ENCODE data around the gene DHRSX. TPM values are rescaled to one million over a fixed set of nuclear protein-coding genes. Genes with fewer than 3 reads are reported as not detected.
"Not testable (repeated sequence)": the region's sequence is repeated elsewhere in the genome, so short reads cannot be mapped to it uniquely, and the experiment has no call there.

The DHRSX gene
- total RNA-seq, 8 experiments from 2014 or later, result 8.4 to 19.7 (median 13.6) TPM

- WGBS, 10 experiments, result 58 to 100% (median 82%) methylated on average over 1 to 16 of the region's 20 CpGs; no CpG with 5 or more reads in 2 of the 10 experiments
- in situ Hi-C loops (cut with MboI; ENCODE audit: low pct_unique_long_range_greater_than_20kb in 2 of 9, low sequenced_read_pairs in 9 of 9, unreplicated experiment in 9 of 9), result no loop called here
- no peak overlapping the region for H3K4me3 ChIP-seq
- peaks cover 0 to 3% of the 10 kb centered on the region in 2 donors for H3K4me1 ChIP-seq (replicated peaks in 1 of 2)
- ATAC-seq (replicated peaks in 6 of 8), result peak in 3 of 8 experiments; percentile 89 to 90 (median 89)
- H3K27ac ChIP-seq, result no peak overlapping the region
Observed at GRCh38 chrX:2371026-2371711, 129.6 kb downstream of the DHRSX start.

- no peak overlapping the region for H3K27ac ChIP-seq
- H3K4me1 ChIP-seq (replicated peaks in 1 of 2), result peaks cover 0 to 3% of the 10 kb centered on the region in 2 donors
- in situ Hi-C loops (cut with MboI; ENCODE audit: low pct_unique_long_range_greater_than_20kb in 2 of 9, low sequenced_read_pairs in 9 of 9, unreplicated experiment in 9 of 9), result no loop called here
- peak overlapping the region in 1 of 5 donors; percentile 12 for H3K4me3 ChIP-seq
- ATAC-seq (replicated peaks in 6 of 8), result no peak
- WGBS, 10 experiments, result 56 to 91% (median 86%) methylated on average over 2 to 6 of the region's 8 CpGs; no CpG with 5 or more reads in 3 of the 10 experiments
Observed at GRCh38 chrX:2370456-2370855, 130.3 kb downstream of the DHRSX start.

GRCh38 chrX:2369206-2369605 lies 131.6 kb downstream of the DHRSX start:
- Histone ChIP-seq H3K27ac (no peak overlapping the region), H3K4me1 (replicated peaks in 1 of 2) (peaks cover 0 to 3% of the 10 kb centered on the region in 2 donors), H3K4me3 (no peak overlapping the region)
- in situ Hi-C loops (cut with MboI; ENCODE audit: low pct_unique_long_range_greater_than_20kb in 2 of 9, low sequenced_read_pairs in 9 of 9, unreplicated experiment in 9 of 9), result no loop called here
- ATAC-seq (replicated peaks in 6 of 8), result no peak
- WGBS, 10 experiments, result 80 to 100% (median 100%) methylated on average over 1 to 3 of the region's 5 CpGs; no CpG with 5 or more reads in 5 of the 10 experiments

- ATAC-seq (replicated peaks in 6 of 8), result no peak
- in situ Hi-C loops (cut with MboI; ENCODE audit: low pct_unique_long_range_greater_than_20kb in 2 of 9, low sequenced_read_pairs in 9 of 9, unreplicated experiment in 9 of 9), result no loop called here
- 80 to 100% (median 100%) methylated on average over 1 to 6 of the region's 9 CpGs; no CpG with 5 or more reads in 4 of the 10 experiments for WGBS, 10 experiments
- Histone ChIP-seq H3K4me3 (no peak overlapping the region), H3K4me1 (replicated peaks in 1 of 2) (peaks cover 3 to 7% of the 10 kb centered on the region in 2 donors), H3K27ac (no peak overlapping the region)
Observed at GRCh38 chrX:2360731-2361130, 140.0 kb downstream of the DHRSX start.

GRCh38 chrX:2359522-2359921 lies 141.3 kb downstream of the DHRSX start:
- H3K27ac ChIP-seq; H3K4me1 ChIP-seq (replicated peaks in 1 of 2); ATAC-seq (replicated peaks in 6 of 8); in situ Hi-C loops (cut with MboI; ENCODE audit: low pct_unique_long_range_greater_than_20kb in 2 of 9, low sequenced_read_pairs in 9 of 9, unreplicated experiment in 9 of 9); H3K4me3 ChIP-seq: not testable (repeated sequence)
- 65 to 100% (median 92%) methylated on average over 1 to 4 of the region's 4 CpGs; no CpG with 5 or more reads in 3 of the 10 experiments for WGBS, 10 experiments

- 19 to 100% (median 70%) methylated on average over 1 to 11 of the region's 19 CpGs; no CpG with 5 or more reads in 2 of the 10 experiments for WGBS, 10 experiments
- Histone ChIP-seq H3K4me1 (replicated peaks in 1 of 2) (peaks cover 11% of the 10 kb centered on the region in 2 donors), H3K27ac (no peak overlapping the region), H3K4me3 (no peak overlapping the region)
- in situ Hi-C loops (cut with MboI; ENCODE audit: low pct_unique_long_range_greater_than_20kb in 2 of 9, low sequenced_read_pairs in 9 of 9, unreplicated experiment in 9 of 9), result no loop called here
- ATAC-seq (replicated peaks in 6 of 8), result peak in 2 of 8 experiments; percentile 45 to 68
Observed at GRCh38 chrX:2351999-2352995, 148.5 kb downstream of the DHRSX start.

GRCh38 chrX:2351321-2351720 lies 149.5 kb downstream of the DHRSX start:
- peak in 2 of 8 experiments; percentile 53 to 65 for ATAC-seq (replicated peaks in 6 of 8)
- H3K27ac ChIP-seq, result no peak overlapping the region

GRCh38 chrX:2350703-2351102 lies 150.1 kb downstream of the DHRSX start:
- H3K4me1 ChIP-seq (replicated peaks in 1 of 2), result peaks cover 6 to 11% of the 10 kb centered on the region in 2 donors
- WGBS, 10 experiments, result 89 to 100% (median 99%) methylated on average over 1 to 4 of the region's 4 CpGs

More at GRCh38 chrX:2351321-2351720, 149.5 kb downstream of the DHRSX start:
- peaks cover 6 to 11% of the 10 kb centered on the region in 2 donors for H3K4me1 ChIP-seq (replicated peaks in 1 of 2)
- H3K4me3 ChIP-seq, result no peak overlapping the region
- in situ Hi-C loops (cut with MboI; ENCODE audit: low pct_unique_long_range_greater_than_20kb in 2 of 9, low sequenced_read_pairs in 9 of 9, unreplicated experiment in 9 of 9), result no loop called here

GRCh38 chrX:2350036-2350435 lies 150.7 kb downstream of the DHRSX start:
- WGBS, 10 experiments, result 86 to 100% (median 100%) methylated on average over 1 to 8 of the region's 9 CpGs; no CpG with 5 or more reads in 2 of the 10 experiments
- ATAC-seq (replicated peaks in 6 of 8); H3K27ac ChIP-seq; H3K4me3 ChIP-seq; in situ Hi-C loops (cut with MboI; ENCODE audit: low pct_unique_long_range_greater_than_20kb in 2 of 9, low sequenced_read_pairs in 9 of 9, unreplicated experiment in 9 of 9): not testable (repeated sequence)
- H3K4me1 ChIP-seq (replicated peaks in 1 of 2), result peaks cover 6 to 11% of the 10 kb centered on the region in 2 donors

More at GRCh38 chrX:2350703-2351102, 150.1 kb downstream of the DHRSX start:
- H3K4me3 ChIP-seq; ATAC-seq (replicated peaks in 6 of 8); in situ Hi-C loops (cut with MboI; ENCODE audit: low pct_unique_long_range_greater_than_20kb in 2 of 9, low sequenced_read_pairs in 9 of 9, unreplicated experiment in 9 of 9); H3K27ac ChIP-seq: not testable (repeated sequence)

GRCh38 chrX:2348211-2348610 lies 152.6 kb downstream of the DHRSX start:
- 0 to 81% (median 11%) methylated on average over 1 to 5 of the region's 5 CpGs; no CpG with 5 or more reads in 1 of the 10 experiments for WGBS, 10 experiments
- no peak for ATAC-seq (replicated peaks in 6 of 8)
- in situ Hi-C loops (cut with MboI; ENCODE audit: low pct_unique_long_range_greater_than_20kb in 2 of 9, low sequenced_read_pairs in 9 of 9, unreplicated experiment in 9 of 9), result no loop called here
- Histone ChIP-seq H3K4me3 (no peak overlapping the region), H3K27ac (no peak overlapping the region), H3K4me1 (replicated peaks in 1 of 2) (peaks cover 6 to 11% of the 10 kb centered on the region in 2 donors)

- no peak overlapping the region for H3K4me3 ChIP-seq
- in situ Hi-C loops (cut with MboI; ENCODE audit: low pct_unique_long_range_greater_than_20kb in 2 of 9, low sequenced_read_pairs in 9 of 9, unreplicated experiment in 9 of 9), result no loop called here
- WGBS, 10 experiments, result 0 to 100% (median 88%) methylated on average over 1 to 5 of the region's 7 CpGs; no CpG with 5 or more reads in 2 of the 10 experiments
- no peak overlapping the region for H3K27ac ChIP-seq
- no peak for ATAC-seq (replicated peaks in 6 of 8)
- H3K4me1 ChIP-seq (replicated peaks in 1 of 2), result peaks cover 14 to 16% of the 10 kb centered on the region in 2 donors
Observed at GRCh38 chrX:2346158-2346557, 154.6 kb downstream of the DHRSX start.

- WGBS, 10 experiments, result 80 to 100% (median 100%) methylated on average over 1 to 4 of the region's 4 CpGs; no CpG with 5 or more reads in 3 of the 10 experiments
- H3K4me3 ChIP-seq, result no peak overlapping the region
- H3K4me1 ChIP-seq (replicated peaks in 1 of 2), result peaks cover 14 to 16% of the 10 kb centered on the region in 2 donors
- H3K27ac ChIP-seq, result no peak overlapping the region
- in situ Hi-C loops (cut with MboI; ENCODE audit: low pct_unique_long_range_greater_than_20kb in 2 of 9, low sequenced_read_pairs in 9 of 9, unreplicated experiment in 9 of 9), result no loop called here
- ATAC-seq (replicated peaks in 6 of 8), result no peak
Observed at GRCh38 chrX:2345562-2345961, 155.2 kb downstream of the DHRSX start.

GRCh38 chrX:2343413-2343812 lies 157.4 kb downstream of the DHRSX start:
- in situ Hi-C loops (cut with MboI; ENCODE audit: low pct_unique_long_range_greater_than_20kb in 2 of 9, low sequenced_read_pairs in 9 of 9, unreplicated experiment in 9 of 9), result no loop called here
- Histone ChIP-seq H3K4me3 (no peak overlapping the region), H3K4me1 (replicated peaks in 1 of 2) (peaks cover 13% of the 10 kb centered on the region in 2 donors), H3K27ac (no peak overlapping the region)
- no peak for ATAC-seq (replicated peaks in 6 of 8)
- 80 to 100% (median 95%) methylated on average over 2 to 4 of the region's 4 CpGs; no CpG with 5 or more reads in 6 of the 10 experiments for WGBS, 10 experiments

Data from motor neuron (in vitro differentiated cells).